ENCODE measurements around the gene MARS1. TPM values are rescaled to one million over a fixed set of nuclear protein-coding genes. Genes with fewer than 3 reads are reported as not detected.

MARS1 gene
- total RNA-seq, 1 experiment from 2014 or later = 291 TPM

DNA sequence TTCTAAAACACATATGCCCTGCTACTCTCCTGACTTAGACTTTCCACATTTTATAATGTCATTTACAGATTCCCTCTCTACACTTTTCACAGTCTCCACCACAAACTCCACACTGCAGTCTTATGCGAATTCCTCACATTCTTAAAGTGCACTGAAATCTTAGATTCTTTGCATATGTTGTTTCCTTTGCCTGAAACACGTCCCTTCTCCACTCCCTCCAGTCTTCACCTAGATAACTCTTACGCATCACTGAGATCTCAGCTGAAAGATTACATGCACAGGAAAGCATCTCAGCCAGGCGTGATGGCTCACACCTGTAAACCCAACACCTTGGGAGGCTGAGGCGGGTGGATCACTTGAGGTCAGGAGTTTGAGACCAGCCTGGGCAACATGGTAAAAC is 4.4 kb upstream of the MARS1 start:
- intact Hi-C loops (cut with micrococcal nuclease; ENCODE audit: unreplicated experiment) = no loop called here
- H3K27me3 ChIP-seq (ENCODE audit: control insufficient read depth, insufficient read depth, low read length) = no peaks in the 10 kb centered on the region
- H3K9me3 ChIP-seq (ENCODE audit: control insufficient read depth, insufficient read depth, low read depth, low read length) = no peaks in the 10 kb centered on the region
- no peak overlapping the region for H3K4me3 ChIP-seq (ENCODE audit: low read depth in 2 of 2, low read length in 2 of 2)
- ChIA-PET CTCF (no interaction called here), POLR2A (no interaction called here)
- ATAC-seq (no peak), DNase-seq (ENCODE audit: low read depth, low spot score) (no peak)
- BruUV-seq (replicated peaks) = no TSS peak
- no peaks in the 10 kb centered on the region for H3K4me1 ChIP-seq (ENCODE audit: control insufficient read depth, insufficient read depth, low read length)
- TF ChIP-seq, protein P1, sequence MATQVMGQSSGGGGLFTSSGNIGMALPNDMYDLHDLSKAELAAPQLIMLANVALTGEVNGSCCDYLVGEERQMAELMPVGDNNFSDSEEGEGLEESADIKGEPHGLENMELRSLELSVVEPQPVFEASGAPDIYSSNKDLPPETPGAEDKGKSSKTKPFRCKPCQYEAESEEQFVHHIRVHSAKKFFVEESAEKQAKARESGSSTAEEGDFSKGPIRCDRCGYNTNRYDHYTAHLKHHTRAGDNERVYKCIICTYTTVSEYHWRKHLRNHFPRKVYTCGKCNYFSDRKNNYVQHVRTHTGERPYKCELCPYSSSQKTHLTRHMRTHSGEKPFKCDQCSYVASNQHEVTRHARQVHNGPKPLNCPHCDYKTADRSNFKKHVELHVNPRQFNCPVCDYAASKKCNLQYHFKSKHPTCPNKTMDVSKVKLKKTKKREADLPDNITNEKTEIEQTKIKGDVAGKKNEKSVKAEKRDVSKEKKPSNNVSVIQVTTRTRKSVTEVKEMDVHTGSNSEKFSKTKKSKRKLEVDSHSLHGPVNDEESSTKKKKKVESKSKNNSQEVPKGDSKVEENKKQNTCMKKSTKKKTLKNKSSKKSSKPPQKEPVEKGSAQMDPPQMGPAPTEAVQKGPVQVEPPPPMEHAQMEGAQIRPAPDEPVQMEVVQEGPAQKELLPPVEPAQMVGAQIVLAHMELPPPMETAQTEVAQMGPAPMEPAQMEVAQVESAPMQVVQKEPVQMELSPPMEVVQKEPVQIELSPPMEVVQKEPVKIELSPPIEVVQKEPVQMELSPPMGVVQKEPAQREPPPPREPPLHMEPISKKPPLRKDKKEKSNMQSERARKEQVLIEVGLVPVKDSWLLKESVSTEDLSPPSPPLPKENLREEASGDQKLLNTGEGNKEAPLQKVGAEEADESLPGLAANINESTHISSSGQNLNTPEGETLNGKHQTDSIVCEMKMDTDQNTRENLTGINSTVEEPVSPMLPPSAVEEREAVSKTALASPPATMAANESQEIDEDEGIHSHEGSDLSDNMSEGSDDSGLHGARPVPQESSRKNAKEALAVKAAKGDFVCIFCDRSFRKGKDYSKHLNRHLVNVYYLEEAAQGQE (IDR thresholded peaks at IDR 0.05; ENCODE audit: insufficient read depth in 1 of 2, low read depth in 2 of 2, low read length in 1 of 2) = no peak
- TF ChIP-seq, protein P2, sequence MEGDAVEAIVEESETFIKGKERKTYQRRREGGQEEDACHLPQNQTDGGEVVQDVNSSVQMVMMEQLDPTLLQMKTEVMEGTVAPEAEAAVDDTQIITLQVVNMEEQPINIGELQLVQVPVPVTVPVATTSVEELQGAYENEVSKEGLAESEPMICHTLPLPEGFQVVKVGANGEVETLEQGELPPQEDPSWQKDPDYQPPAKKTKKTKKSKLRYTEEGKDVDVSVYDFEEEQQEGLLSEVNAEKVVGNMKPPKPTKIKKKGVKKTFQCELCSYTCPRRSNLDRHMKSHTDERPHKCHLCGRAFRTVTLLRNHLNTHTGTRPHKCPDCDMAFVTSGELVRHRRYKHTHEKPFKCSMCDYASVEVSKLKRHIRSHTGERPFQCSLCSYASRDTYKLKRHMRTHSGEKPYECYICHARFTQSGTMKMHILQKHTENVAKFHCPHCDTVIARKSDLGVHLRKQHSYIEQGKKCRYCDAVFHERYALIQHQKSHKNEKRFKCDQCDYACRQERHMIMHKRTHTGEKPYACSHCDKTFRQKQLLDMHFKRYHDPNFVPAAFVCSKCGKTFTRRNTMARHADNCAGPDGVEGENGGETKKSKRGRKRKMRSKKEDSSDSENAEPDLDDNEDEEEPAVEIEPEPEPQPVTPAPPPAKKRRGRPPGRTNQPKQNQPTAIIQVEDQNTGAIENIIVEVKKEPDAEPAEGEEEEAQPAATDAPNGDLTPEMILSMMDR (IDR thresholded peaks at IDR 0.05) = no peak
- no peak for TF ChIP-seq SIN3A (IDR thresholded peaks at IDR 0.05; ENCODE audit: borderline replicate concordance, insufficient read depth, low read depth, low read length)
- TF ChIP-seq TCF7L2 (IDR thresholded peaks at IDR 0.05; ENCODE audit: low read depth, low read length) = no peak
- TF ChIP-seq POLR2AphosphoS5 (IDR thresholded peaks at IDR 0.05; ENCODE audit: low read depth, low read length) = no peak
- H3K27ac ChIP-seq (ENCODE audit: low read length) = no peak overlapping the region
- peaks cover 4% of the 10 kb centered on the region; the same call in 1 of the 2 replicates for H3K36me3 ChIP-seq (ENCODE audit: control insufficient read depth, insufficient read depth, low read length)
- in situ Hi-C loops (cut with HindIII; ENCODE audit: low pct_unique_long_range_greater_than_20kb, low sequenced_read_pairs) = no loop called here

DNA sequence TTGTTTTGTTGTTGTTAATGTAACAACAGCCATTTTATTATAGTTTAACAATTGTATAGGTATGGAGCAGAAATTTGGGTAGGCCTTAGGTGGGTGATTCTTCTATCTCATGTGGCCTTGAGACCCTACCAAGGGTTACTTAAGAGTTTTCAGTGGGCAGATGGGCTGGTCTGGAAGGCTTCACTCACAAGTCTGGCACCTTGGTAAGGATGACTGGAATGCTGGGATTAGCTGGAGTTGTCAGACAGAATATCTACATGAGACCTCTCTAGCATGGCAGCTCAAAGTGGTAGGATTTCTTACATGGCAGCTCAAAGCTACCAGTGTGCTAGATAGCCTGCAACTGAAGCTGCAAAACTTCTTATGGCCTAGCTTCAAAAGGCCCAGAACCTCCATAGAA is 2.2 kb upstream of the MARS1 start:
- BruUV-seq (replicated peaks) = no TSS peak
- Histone ChIP-seq H3K4me3 (ENCODE audit: low read depth in 2 of 2, low read length in 2 of 2) (no peak overlapping the region), H3K4me1 (ENCODE audit: control insufficient read depth, insufficient read depth, low read length) (peaks cover 12% of the 10 kb centered on the region; the same call in 1 of the 2 replicates), H3K27ac (ENCODE audit: low read length) (no peak overlapping the region), H3K27me3 (ENCODE audit: control insufficient read depth, insufficient read depth, low read length) (no peaks in the 10 kb centered on the region), H3K36me3 (ENCODE audit: control insufficient read depth, insufficient read depth, low read length) (peaks cover 12% of the 10 kb centered on the region; the same call in 1 of the 2 replicates), H3K9me3 (ENCODE audit: control insufficient read depth, insufficient read depth, low read depth, low read length) (no peaks in the 10 kb centered on the region)
- ATAC-seq = no peak
- no peak for DNase-seq (ENCODE audit: low read depth, low spot score)
- ChIA-PET POLR2A (no interaction called here), CTCF (interaction anchor here (0.7 kb wide), 1 partner anchor 8 kb away, joined by 4 read pairs; no protein-coding TSS in a partner anchor)
- in situ Hi-C loops (cut with HindIII; ENCODE audit: low pct_unique_long_range_greater_than_20kb, low sequenced_read_pairs) (no loop called here), intact Hi-C loops (cut with micrococcal nuclease; ENCODE audit: unreplicated experiment) (no loop called here)
- TF ChIP-seq SIN3A (IDR thresholded peaks at IDR 0.05; ENCODE audit: borderline replicate concordance, insufficient read depth, low read depth, low read length) (no peak), POLR2AphosphoS5 (IDR thresholded peaks at IDR 0.05; ENCODE audit: low read depth, low read length) (no peak), TCF7L2 (IDR thresholded peaks at IDR 0.05; ENCODE audit: low read depth, low read length) (no peak)
- TF ChIP-seq, protein P2 (IDR thresholded peaks at IDR 0.05) = no peak
- TF ChIP-seq, protein P1 (IDR thresholded peaks at IDR 0.05; ENCODE audit: insufficient read depth in 1 of 2, low read depth in 2 of 2, low read length in 1 of 2) = no peak
